HepG2 (cell line): ENCODE data around the gene MCF2L. TPM values are rescaled to one million over a fixed set of nuclear protein-coding genes. Genes with fewer than 3 reads are reported as not detected.

Experiments used
- ATF7-NPFF ChIP-seq: sonication (generic); formaldehyde crosslinking; IDR thresholded peaks from 2 replicates; pipeline ENCODE4 v1.8.1; 2023; ENCODE audit warnings: mild to moderate bottlenecking, low read depth, missing genetic modification reagents, moderate library complexity
- CCAR2 ChIP-seq: fragments of 200-400 bp; formaldehyde crosslinking; optimal IDR thresholded peaks from 2 replicates; pipeline ENCODE3; 2018; ENCODE audit warnings: low read depth, mild to moderate bottlenecking, low read length, moderate library complexity
- CCDC6 ChIP-seq: sonication (generic); formaldehyde crosslinking; IDR thresholded peaks from 2 replicates; pipeline ENCODE4 v1.8.1; 2022; ENCODE audit warnings: mild to moderate bottlenecking, missing genetic modification reagents, moderate library complexity
- DZIP1 ChIP-seq: sonication (generic); formaldehyde crosslinking; IDR thresholded peaks from 2 replicates; pipeline ENCODE4 v1.5.0; 2020; ENCODE audit warnings: mild to moderate bottlenecking, missing genetic modification reagents
- HNRNPH1 ChIP-seq: fragments of 200-400 bp; formaldehyde crosslinking; optimal IDR thresholded peaks from 2 replicates; pipeline ENCODE3; 2017; ENCODE audit warnings: mild to moderate bottlenecking, low read depth, low read length
- ISX ChIP-seq: sonication (generic); formaldehyde crosslinking; conservative IDR thresholded peaks from 2 replicates; pipeline ENCODE4 v1.5.0; 2020; ENCODE audit warnings: missing genetic modification reagents
- KAT7 ChIP-seq: IDR thresholded peaks from 2 replicates; pipeline ENCODE4 v1.6.1; 2018; ENCODE audit warnings: borderline replicate concordance, missing compliant biosample characterization
- SNAPC4 ChIP-seq: sonication (generic); formaldehyde crosslinking; IDR thresholded peaks from 2 replicates; pipeline ENCODE4 v1.4.0; 2020; ENCODE audit warnings: mild to moderate bottlenecking, missing genetic modification reagents
- SSRP1 ChIP-seq: IDR thresholded peaks from 2 replicates; pipeline ENCODE4 v1.6.1; 2016; ENCODE audit warnings: control low read depth
- ZNF12 ChIP-seq: sonication (generic); formaldehyde crosslinking; IDR thresholded peaks from 2 replicates; pipeline ENCODE4 v1.5.0; 2020; ENCODE audit warnings: missing genetic modification reagents
- ZNF296 ChIP-seq: sonication (generic); formaldehyde crosslinking; conservative IDR thresholded peaks from 2 replicates; pipeline ENCODE4 v1.5.0; 2020; ENCODE audit warnings: mild to moderate bottlenecking, missing genetic modification reagents
- ZNF317 ChIP-seq: sonication (generic); formaldehyde crosslinking; IDR thresholded peaks from 2 replicates; pipeline ENCODE4 v1.5.0; 2020; ENCODE audit warnings: mild to moderate bottlenecking, missing genetic modification reagents
- ZNF564 ChIP-seq: sonication (generic); formaldehyde crosslinking; IDR thresholded peaks from 2 replicates; pipeline ENCODE4 v1.8.1; 2023; ENCODE audit warnings: mild to moderate bottlenecking, missing genetic modification reagents
- ZNF629 ChIP-seq: sonication (generic); formaldehyde crosslinking; conservative IDR thresholded peaks from 2 replicates; pipeline ENCODE4 v1.5.0; 2020; ENCODE audit warnings: missing genetic modification reagents
- ZSCAN12 ChIP-seq: sonication (generic); formaldehyde crosslinking; IDR thresholded peaks from 2 replicates; pipeline ENCODE4 v1.9.0; 2021; ENCODE audit warnings: mild to moderate bottlenecking, missing genetic modification reagents
- ZSCAN29 ChIP-seq: sonication (generic); formaldehyde crosslinking; conservative IDR thresholded peaks from 2 replicates; pipeline ENCODE4 v1.4.0; 2020; ENCODE audit warnings: mild to moderate bottlenecking, missing genetic modification reagents
- polyA plus RNA-seq, 8 experiments: library from polyadenylated mRNA; depleted of rRNA in 3 of 8; stranded (reverse) in 7 of 8; unstranded in 1 of 8; fragments of >200 nt; fragmentation: Illumina TruSeq in 4 of 8; extraction: Trizol in 4 of 8; gene quantifications; 2 replicates each; pipeline versions ENCODE4 v1.2.1 to v1.2.3, GENCODE V29; 2011 to 2016; ENCODE audit warnings: low read depth in 4 of 8, missing spikeins in 1 of 8, mixed read lengths in 1 of 8; ENCODE audit not compliant: insufficient read depth in 1 of 8
- total RNA-seq, 5 experiments: library from RNA; depleted of rRNA; stranded (reverse); fragments of >200 nt; fragmentation: Illumina TruSeq; extraction: Trizol; gene quantifications; 2 replicates each; pipeline ENCODE4 v1.2.3, GENCODE V29; 2016; ENCODE audit warnings: low read depth in 1 of 5
- TF ChIP-seq, protein P1 (sequence below): sonication (generic); formaldehyde crosslinking; IDR thresholded peaks from 2 replicates; pipeline ENCODE4 v1.4.0; 2020; ENCODE audit warnings: mild to moderate bottlenecking, missing genetic modification reagents, borderline replicate concordance
- TF ChIP-seq, protein P2 (sequence below): sonication (generic); formaldehyde crosslinking; IDR thresholded peaks from 2 replicates; pipeline ENCODE4 v1.4.0; 2020; ENCODE audit warnings: mild to moderate bottlenecking, low read depth, missing genetic modification reagents

The MCF2L gene
- total and polyA plus RNA-seq, 2 of the 13 experiments (the other 11 are each of a cell fraction or from before 2014, with no cell fraction given) = 19.4 to 28.4 TPM

DNA sequence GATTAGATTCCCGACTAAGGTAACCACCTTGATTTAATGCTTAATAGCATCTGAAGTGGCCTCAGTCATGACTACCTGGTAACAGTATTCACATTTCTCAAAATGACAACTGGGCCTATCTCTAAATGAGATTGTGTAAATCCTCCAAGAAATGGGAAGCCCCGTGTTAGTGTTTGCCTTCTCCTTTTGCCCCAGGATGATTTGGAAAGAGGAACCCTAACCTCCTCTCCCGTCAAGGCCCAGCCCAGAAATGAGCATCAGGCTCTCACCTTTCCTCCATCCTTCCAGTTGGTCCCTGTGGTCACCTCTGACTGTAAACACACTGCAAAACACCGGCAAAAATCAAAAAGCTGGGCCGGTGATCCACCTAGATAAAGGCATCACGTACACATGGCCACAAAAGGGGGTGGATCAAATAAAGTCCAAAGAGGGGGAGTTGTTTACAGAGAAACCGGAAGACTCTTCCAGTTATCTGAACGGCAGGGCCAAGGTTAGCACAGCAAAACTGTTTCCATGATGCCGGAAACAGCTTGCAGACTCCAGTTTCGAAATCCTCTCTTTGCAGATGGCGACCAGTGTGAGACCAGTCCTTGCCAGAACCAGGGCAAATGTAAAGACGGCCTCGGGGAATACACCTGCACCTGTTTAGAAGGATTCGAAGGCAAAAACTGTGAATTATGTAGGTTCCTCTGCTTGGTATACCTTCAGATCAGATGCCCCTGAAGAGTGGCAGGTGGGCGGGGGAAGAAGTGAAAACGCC is 170.0 kb downstream of the MCF2L start (continued):
- TF ChIP-seq ATF7-NPFF (CRISPR knock-in tag) (0 out of 2 replicates have a peak, but pooled peaks have one; percentile 50), ZNF317 (CRISPR knock-in tag) (peak; percentile 83; the same call in 1 of the 2 replicates), ZNF629 (CRISPR knock-in tag) (peak; percentile 65; the same call in 1 of the 2 replicates), ZNF12 (CRISPR knock-in tag) (peak; percentile 27; the same call in 1 of the 2 replicates), CCAR2 (no peak), CCDC6 (CRISPR knock-in tag) (peak; percentile 88), DZIP1 (CRISPR knock-in tag) (no peak), ZNF564 (CRISPR knock-in tag) (peak; percentile 79; the same call in 1 of the 2 replicates), ZSCAN29 (CRISPR knock-in tag) (peak; percentile 92), HNRNPH1 (no peak), KAT7 (peak; percentile 48; the same call in 1 of the 2 replicates), ISX (no peak), SSRP1 (CRISPR knock-in tag) (0 out of 2 replicates have a peak, but pooled peaks have one; percentile 62), SNAPC4 (CRISPR knock-in tag) (0 out of 2 replicates have a peak, but pooled peaks have one; percentile 74), ZNF296 (CRISPR knock-in tag) (no peak), ZSCAN12 (no peak; the same call in 1 of the 2 replicates)
- TF ChIP-seq, protein P1, sequence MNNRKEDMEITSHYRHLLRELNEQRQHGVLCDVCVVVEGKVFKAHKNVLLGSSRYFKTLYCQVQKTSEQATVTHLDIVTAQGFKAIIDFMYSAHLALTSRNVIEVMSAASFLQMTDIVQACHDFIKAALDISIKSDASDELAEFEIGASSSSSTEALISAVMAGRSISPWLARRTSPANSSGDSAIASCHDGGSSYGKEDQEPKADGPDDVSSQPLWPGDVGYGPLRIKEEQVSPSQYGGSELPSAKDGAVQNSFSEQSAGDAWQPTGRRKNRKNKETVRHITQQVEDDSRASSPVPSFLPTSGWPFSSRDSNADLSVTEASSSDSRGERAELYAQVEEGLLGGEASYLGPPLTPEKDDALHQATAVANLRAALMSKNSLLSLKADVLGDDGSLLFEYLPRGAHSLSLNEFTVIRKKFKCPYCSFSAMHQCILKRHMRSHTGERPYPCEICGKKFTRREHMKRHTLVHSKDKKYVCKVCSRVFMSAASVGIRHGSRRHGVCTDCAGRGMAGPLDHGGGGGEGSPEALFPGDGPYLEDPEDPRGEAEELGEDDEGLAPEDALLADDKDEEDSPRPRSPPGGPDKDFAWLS (CRISPR knock-in tag) = no peak
- TF ChIP-seq, protein P2, sequence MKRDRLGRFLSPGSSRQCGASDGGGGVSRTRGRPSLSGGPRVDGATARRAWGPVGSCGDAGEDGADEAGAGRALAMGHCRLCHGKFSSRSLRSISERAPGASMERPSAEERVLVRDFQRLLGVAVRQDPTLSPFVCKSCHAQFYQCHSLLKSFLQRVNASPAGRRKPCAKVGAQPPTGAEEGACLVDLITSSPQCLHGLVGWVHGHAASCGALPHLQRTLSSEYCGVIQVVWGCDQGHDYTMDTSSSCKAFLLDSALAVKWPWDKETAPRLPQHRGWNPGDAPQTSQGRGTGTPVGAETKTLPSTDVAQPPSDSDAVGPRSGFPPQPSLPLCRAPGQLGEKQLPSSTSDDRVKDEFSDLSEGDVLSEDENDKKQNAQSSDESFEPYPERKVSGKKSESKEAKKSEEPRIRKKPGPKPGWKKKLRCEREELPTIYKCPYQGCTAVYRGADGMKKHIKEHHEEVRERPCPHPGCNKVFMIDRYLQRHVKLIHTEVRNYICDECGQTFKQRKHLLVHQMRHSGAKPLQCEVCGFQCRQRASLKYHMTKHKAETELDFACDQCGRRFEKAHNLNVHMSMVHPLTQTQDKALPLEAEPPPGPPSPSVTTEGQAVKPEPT (CRISPR knock-in tag) = no peak; the same call in 1 of the 2 replicates
